ENCODE data around the gene MRPL16. TPM values are rescaled to one million over a fixed set of nuclear protein-coding genes. Genes with fewer than 3 reads are reported as not detected.

The MRPL16 gene
- total RNA-seq, 1 experiment from 2014 or later, result 78.9 TPM

DNA sequence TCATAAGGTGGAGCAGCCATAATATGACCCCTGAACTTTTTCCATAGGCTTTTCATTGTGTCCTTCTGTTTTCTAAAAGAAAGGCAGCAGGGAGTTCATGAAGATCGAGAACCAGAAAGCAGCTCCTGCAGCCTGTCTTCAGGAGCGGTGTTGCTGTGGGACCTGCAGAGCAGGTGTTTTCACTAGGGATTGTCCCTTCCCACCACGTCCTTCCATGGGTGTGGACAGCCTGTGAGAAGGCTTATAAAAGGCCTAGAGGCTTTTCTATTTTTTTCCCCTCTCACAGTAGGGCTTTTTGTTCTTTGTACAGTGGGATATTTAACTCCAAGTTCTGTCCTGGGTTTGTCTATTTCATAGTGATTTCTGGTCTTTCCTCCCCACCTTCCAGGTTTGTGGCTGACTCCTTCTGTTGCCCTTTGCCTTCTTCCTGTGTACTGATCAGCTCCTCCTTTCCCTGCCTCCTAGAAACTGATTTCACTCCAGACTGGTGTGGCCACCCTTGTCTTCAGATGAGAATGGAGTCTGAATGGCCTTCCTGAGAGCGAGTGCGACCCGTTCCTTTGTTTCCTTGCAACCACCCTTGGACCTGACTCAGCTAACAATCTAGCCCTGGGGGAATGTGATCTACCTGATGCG is 10.1 kb downstream of the MRPL16 start:
- no peak for TF ChIP-seq SMAD4 (CRISPR knock-in tag; IDR thresholded peaks at IDR 0.05)
- no peak for TF ChIP-seq TEAD1 (CRISPR knock-in tag; IDR thresholded peaks at IDR 0.05)
- TF ChIP-seq ZNF121 (CRISPR knock-in tag; IDR thresholded peaks at IDR 0.05), result no peak
- no peak for TF ChIP-seq E2F5 (CRISPR knock-in tag; IDR thresholded peaks at IDR 0.05)
- TF ChIP-seq, protein P1, sequence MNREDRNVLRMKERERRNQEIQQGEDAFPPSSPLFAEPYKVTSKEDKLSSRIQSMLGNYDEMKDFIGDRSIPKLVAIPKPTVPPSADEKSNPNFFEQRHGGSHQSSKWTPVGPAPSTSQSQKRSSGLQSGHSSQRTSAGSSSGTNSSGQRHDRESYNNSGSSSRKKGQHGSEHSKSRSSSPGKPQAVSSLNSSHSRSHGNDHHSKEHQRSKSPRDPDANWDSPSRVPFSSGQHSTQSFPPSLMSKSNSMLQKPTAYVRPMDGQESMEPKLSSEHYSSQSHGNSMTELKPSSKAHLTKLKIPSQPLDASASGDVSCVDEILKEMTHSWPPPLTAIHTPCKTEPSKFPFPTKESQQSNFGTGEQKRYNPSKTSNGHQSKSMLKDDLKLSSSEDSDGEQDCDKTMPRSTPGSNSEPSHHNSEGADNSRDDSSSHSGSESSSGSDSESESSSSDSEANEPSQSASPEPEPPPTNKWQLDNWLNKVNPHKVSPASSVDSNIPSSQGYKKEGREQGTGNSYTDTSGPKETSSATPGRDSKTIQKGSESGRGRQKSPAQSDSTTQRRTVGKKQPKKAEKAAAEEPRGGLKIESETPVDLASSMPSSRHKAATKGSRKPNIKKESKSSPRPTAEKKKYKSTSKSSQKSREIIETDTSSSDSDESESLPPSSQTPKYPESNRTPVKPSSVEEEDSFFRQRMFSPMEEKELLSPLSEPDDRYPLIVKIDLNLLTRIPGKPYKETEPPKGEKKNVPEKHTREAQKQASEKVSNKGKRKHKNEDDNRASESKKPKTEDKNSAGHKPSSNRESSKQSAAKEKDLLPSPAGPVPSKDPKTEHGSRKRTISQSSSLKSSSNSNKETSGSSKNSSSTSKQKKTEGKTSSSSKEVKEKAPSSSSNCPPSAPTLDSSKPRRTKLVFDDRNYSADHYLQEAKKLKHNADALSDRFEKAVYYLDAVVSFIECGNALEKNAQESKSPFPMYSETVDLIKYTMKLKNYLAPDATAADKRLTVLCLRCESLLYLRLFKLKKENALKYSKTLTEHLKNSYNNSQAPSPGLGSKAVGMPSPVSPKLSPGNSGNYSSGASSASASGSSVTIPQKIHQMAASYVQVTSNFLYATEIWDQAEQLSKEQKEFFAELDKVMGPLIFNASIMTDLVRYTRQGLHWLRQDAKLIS (CRISPR knock-in tag; IDR thresholded peaks at IDR 0.05; ENCODE audit: borderline replicate concordance), result no peak
- no peak for TF ChIP-seq GTF2I (CRISPR knock-in tag; conservative IDR thresholded peaks at IDR 0.05)
- TF ChIP-seq, protein P2, sequence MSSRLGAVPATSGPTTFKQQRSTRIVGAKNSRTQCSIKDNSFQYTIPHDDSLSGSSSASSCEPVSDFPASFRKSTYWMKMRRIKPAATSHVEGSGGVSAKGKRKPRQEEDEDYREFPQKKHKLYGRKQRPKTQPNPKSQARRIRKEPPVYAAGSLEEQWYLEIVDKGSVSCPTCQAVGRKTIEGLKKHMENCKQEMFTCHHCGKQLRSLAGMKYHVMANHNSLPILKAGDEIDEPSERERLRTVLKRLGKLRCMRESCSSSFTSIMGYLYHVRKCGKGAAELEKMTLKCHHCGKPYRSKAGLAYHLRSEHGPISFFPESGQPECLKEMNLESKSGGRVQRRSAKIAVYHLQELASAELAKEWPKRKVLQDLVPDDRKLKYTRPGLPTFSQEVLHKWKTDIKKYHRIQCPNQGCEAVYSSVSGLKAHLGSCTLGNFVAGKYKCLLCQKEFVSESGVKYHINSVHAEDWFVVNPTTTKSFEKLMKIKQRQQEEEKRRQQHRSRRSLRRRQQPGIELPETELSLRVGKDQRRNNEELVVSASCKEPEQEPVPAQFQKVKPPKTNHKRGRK (CRISPR knock-in tag; IDR thresholded peaks at IDR 0.05; ENCODE audit: borderline replicate concordance), result no peak
- no peak for TF ChIP-seq ZNF423 (CRISPR knock-in tag; IDR thresholded peaks at IDR 0.05)
- TF ChIP-seq ZNF263 (CRISPR knock-in tag; IDR thresholded peaks at IDR 0.05; ENCODE audit: low read depth), result no peak
- TF ChIP-seq EMX1 (CRISPR knock-in tag; IDR thresholded peaks at IDR 0.05), result no peak
- TF ChIP-seq TCF7 (CRISPR knock-in tag; IDR thresholded peaks at IDR 0.05; ENCODE audit: low read depth), result no peak
- no peak for TF ChIP-seq STAT6 (CRISPR knock-in tag; conservative IDR thresholded peaks at IDR 0.05; ENCODE audit: low read depth)
- Mint-ChIP-seq H3K36me3 (peaks cover 41% of the 10 kb centered on the region), H3K4me3 (no peak overlapping the region), H3K9me3 (no peaks in the 10 kb centered on the region), H3K27me3 (ENCODE audit: low read depth) (no peaks in the 10 kb centered on the region), H3K4me1 (peaks cover 4% of the 10 kb centered on the region; the same call in 1 of the 2 replicates), H3K27ac (peak overlapping the region; percentile 9; the same call in 1 of the 2 replicates)
- ATAC-seq (no peak), DNase-seq (ENCODE audit: low spot score) (no peak)
- ChIA-PET POLR2A (no interaction called here), CTCF (interaction anchor here (0.7 to 1.9 kb wide), 3 partner anchors 46 to 131 kb away, joined by 3 to 6 read pairs (median 5); partner anchors contain the start of gene PATL1)

DNA sequence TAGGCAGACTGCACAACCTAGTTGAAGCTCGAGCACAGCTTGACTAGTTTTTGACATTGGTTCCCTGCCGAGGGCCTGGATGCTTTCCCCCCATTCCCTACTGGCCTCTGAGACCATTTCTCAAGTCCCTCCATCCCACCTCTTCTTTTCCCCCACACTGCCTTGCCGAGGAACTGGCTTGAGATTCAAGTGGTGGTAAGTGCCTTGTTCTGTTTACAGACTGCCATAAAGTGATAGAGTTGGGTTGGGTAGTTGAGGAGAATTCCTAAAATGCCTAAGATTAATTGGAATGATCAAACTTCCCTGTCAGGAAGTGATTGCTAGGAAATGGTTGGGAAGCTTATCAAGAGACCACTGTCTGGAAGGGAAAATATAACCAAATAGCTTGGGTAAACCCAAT is 16.2 kb downstream of the MRPL16 start:
- ChIA-PET POLR2A (no interaction called here), CTCF (no interaction called here)
- no peaks in the 10 kb centered on the region for H3K27me3 Mint-ChIP-seq (ENCODE audit: low read depth)
- no peaks in the 10 kb centered on the region for H3K4me1 Mint-ChIP-seq
- peaks cover 69% of the 10 kb centered on the region for H3K36me3 Mint-ChIP-seq
- TF ChIP-seq KAT7 (CRISPR knock-in tag; IDR thresholded peaks at IDR 0.05; ENCODE audit: borderline replicate concordance) (no peak), RELA (CRISPR knock-in tag; IDR thresholded peaks at IDR 0.05; ENCODE audit: borderline replicate concordance) (no peak), HMGA2 (CRISPR knock-in tag; IDR thresholded peaks at IDR 0.05) (no peak), IRF2 (CRISPR knock-in tag; IDR thresholded peaks at IDR 0.05; ENCODE audit: borderline replicate concordance, low read depth) (no peak), ZNF416 (CRISPR knock-in tag; IDR thresholded peaks at IDR 0.05) (no peak), ATF1 (CRISPR knock-in tag; IDR thresholded peaks at IDR 0.05) (no peak)
- no peak overlapping the region for H3K4me3 Mint-ChIP-seq
- no peak overlapping the region for H3K27ac Mint-ChIP-seq
- ATAC-seq (no peak), DNase-seq (ENCODE audit: low spot score) (no peak)
- no peaks in the 10 kb centered on the region for H3K9me3 Mint-ChIP-seq
